Loucy (cell line): ENCODE measurements around the gene FKBP3.

Source experiments
- CTCF ChIP-seq: fragments of 200-600 bp; sonication (generic); conservative IDR thresholded peaks from 2 replicates; pipeline ENCODE4 v1.5.1; 2014; ENCODE audit warnings: mild to moderate bottlenecking, antibody characterized with exemption, low read length
- EZH2phosphoT487 ChIP-seq: fragments of 200-600 bp; IDR thresholded peaks from 2 replicates; pipeline ENCODE4 v1.6.1; 2018; ENCODE audit warnings: antibody characterized with exemption, mild to moderate bottlenecking, moderate library complexity, borderline replicate concordance

GRCh38 chr14:45104561-45104960 is 29.7 kb downstream of the FKBP3 start:
- TF ChIP-seq CTCF (no peak), EZH2phosphoT487 (no peak)
